ENCODE data around the gene TDG. TPM values are rescaled to one million over a fixed set of nuclear protein-coding genes. Genes with fewer than 3 reads are reported as not detected.
"Not testable (repeated sequence)": the region's sequence is repeated elsewhere in the genome, so short reads cannot be mapped to it uniquely, and the experiment has no call there.

Gene TDG
- total RNA-seq, 1 donor from 2014 or later: 13.0 TPM

DNA sequence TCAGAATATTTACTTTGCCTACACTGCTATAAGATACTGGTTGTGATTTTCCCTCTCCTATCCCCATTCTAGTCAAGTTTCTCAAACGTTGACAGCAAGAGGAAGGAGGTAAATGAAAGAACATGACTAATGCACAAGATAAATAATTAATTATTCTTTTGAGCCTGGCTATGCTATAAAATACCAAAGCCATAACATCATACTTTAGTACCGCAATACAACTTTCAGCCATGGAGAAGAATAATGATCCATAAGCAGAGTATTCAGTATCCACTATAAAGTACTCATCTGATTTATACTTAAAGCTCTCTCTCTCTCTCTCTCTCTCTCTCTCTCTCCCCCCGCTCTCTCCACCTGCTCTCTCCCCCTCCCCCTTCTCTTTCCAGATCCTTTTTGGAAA is 41.3 kb downstream of the TDG start:
- intact Hi-C loops (cut with DNase I): no loop called here
- no peak for DNase-seq (ENCODE audit: low spot score)

- intact Hi-C loops (cut with DNase I): no loop called here
- no peak for DNase-seq (ENCODE audit: low spot score)
Observed at GRCh38 chr12:104010121-104010520, 44.4 kb downstream of the TDG start.

DNA sequence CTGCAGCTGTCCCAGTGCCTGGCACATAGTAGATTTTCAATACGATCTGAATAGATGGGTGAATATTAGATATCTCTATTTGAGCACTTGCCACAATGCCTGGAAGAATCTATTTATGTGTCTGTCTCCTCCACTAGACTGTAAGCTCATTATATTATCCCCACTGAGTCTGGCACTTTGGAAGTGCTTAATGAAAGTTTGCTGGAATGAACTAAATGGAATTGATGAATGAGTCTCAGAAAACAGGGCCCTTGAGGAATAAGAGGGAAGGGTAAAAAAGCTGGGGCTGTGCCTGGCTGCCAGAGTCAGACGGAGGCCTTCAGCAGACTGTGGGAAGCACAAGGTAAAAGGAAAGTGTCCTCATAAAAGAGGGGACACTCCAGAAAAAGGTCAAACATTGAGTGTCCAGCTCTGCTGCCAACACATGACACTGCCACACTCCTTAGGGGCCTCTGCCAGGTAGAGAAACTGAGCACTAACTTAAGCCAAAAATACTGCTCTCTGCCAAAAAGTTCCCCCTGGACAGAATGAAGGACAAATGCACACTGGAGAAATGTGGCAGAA is 45.0 kb downstream of the TDG start:
- no peak for DNase-seq (ENCODE audit: low spot score)
- intact Hi-C loops (cut with DNase I): no loop called here

GRCh38 chr12:104011253-104011652 is 45.6 kb downstream of the TDG start:
- intact Hi-C loops (cut with DNase I): no loop called here

GRCh38 chr12:104012331-104012730 is 46.7 kb downstream of the TDG start:
- no peak for DNase-seq (ENCODE audit: low spot score)
- intact Hi-C loops (cut with DNase I): no loop called here

More at GRCh38 chr12:104011253-104011652, 45.6 kb downstream of the TDG start:
- DNase-seq (ENCODE audit: low spot score): no peak

DNA sequence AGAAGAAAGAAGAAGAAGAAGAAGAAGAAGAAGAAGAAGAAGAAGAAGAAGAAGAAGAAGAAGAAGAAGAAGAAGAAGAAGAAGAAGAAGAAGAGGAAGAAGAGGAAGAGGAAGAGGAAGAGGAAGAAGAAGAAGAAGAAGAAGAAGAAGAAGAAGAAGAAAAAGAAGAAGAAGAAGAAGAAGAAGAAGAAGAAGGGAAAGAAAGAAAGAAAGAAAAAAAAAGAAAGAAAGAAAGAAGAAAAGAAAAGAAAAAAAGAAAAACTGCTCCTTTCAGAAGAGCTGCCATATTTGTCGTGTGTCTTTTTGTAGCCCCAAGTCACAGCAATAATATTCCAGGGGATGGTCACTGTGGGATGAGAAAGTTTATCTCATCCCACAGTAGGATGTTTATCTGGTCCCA is 56.2 kb downstream of the TDG start:
- DNase-seq (ENCODE audit: low spot score); intact Hi-C loops (cut with DNase I): not testable (repeated sequence)

DNA sequence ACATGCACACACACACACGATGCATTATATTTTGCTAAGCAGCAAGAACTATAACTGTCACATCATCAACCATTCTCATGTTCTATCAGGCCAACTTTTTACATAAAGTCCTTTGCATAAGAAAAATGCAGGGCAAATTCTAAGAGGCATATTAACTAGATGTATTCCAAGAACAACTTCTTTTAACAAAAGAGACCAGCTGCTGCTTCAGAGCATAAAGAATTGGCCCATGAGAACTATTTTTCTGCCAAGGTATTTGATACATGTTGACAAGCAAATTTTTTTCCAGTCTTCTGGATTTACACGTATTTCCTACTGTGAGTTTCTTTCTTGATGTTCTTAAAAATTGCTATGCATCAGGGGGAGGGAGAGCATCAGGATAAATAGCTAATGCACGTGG is 57.1 kb downstream of the TDG start:
- intact Hi-C loops (cut with DNase I): no loop called here

GRCh38 chr12:104023710-104024109 is 58.0 kb downstream of the TDG start:
- DNase-seq (ENCODE audit: low spot score): no peak
- intact Hi-C loops (cut with DNase I): no loop called here

More for the DNA sequence above, 57.1 kb downstream of the TDG start:
- DNase-seq (ENCODE audit: low spot score): no peak

GRCh38 chr12:104024348-104024747 is 58.7 kb downstream of the TDG start:
- intact Hi-C loops (cut with DNase I): no loop called here
- DNase-seq (ENCODE audit: low spot score): no peak

GRCh38 chr12:104025771-104026170 is 60.1 kb downstream of the TDG start:
- no peak for DNase-seq (ENCODE audit: low spot score)
- intact Hi-C loops (cut with DNase I): no loop called here

DNA sequence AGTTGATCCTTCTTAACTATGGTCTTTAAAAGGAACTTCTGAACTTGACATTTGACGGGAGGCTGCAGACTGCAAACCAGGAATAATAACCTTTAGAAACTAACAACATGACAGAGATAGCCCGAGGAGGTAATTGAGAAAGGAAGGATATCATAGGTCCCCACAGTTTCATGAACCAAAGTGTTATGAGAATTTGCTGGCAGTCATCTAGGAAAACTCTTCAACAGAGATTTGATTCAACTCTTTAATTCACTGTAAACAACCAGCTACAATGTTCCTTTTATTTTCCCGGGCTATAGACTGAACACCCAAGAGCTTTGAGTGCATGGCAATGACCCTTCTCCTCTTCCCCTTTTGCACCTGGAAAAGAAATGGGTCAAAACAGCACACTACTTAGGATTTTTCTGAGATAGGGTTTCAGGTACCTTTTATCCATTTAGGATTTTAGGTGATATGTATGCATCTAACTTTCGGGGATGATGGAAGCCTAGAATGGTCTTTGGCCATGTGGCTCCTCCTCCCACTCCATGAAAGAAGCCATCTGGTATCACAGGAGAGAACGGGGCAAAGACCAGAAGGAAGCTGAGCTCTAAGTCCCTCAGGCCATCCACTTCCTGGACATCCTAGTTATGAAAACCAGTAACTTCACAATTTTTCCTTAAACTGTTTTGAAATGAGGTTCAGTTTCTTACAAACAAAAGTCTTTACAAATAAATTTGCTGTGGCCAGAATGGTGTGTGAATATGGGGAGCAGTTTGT is 61.3 kb downstream of the TDG start:
- DNase-seq (ENCODE audit: low spot score): no peak
- intact Hi-C loops (cut with DNase I): no loop called here

GRCh38 chr12:104030596-104030995 is 64.9 kb downstream of the TDG start:
- intact Hi-C loops (cut with DNase I); DNase-seq (ENCODE audit: low spot score): not testable (repeated sequence)

DNA sequence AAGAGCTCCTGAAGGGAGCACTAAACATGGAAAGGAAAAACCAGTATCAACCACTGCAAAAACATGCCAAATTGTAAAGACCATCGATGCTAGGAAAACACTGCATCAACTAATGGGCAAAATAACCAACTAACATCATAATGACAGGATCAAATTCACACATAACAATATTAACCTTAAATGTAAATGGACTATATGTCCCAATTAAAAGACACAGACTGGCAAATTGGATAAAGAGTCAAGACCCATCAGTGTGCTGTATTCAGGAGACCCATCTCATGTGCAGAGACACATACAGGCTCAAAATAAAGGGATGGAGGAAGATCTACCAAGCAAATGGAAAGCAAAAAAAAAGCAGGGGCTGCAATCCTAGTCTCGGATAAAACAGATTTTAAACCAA is 70.5 kb downstream of the TDG start:
- DNase-seq (ENCODE audit: low spot score); intact Hi-C loops (cut with DNase I): not testable (repeated sequence)

Other genes starting within 250 kb of the TDG start
- gene NT5DC3, start 124.6 kb upstream of the TDG start, total RNA-seq: 4.7 TPM
- 433 TPM for gene HSP90B1, start 35.5 kb upstream of the TDG start, total RNA-seq
- 5.5 TPM for gene GLT8D2, start 84.3 kb downstream of the TDG start, total RNA-seq
- gene HCFC2, start 98.7 kb downstream of the TDG start, total RNA-seq: 14.4 TPM
- gene NFYB, start 172.3 kb downstream of the TDG start, total RNA-seq: 31.1 TPM
- 121 TPM for gene TXNRD1, start 249.9 kb downstream of the TDG start, total RNA-seq